Fibroblast of the conjunctiva (primary cell): ENCODE measurements around the gene PNKD.
A peak's percentile ranks its signal among the peaks of the same experiment; 100 is the strongest.
"Not testable (repeated sequence)": the region's sequence is repeated elsewhere in the genome, so short reads cannot be mapped to it uniquely, and the experiment has no call there.

ENCODE experiments used
- DNase-seq: peaks from one replicate; pipeline ENCODE4 v3.0.0-alpha.2; 2010; ENCODE audit warnings: low read depth

The PNKD gene

DNA sequence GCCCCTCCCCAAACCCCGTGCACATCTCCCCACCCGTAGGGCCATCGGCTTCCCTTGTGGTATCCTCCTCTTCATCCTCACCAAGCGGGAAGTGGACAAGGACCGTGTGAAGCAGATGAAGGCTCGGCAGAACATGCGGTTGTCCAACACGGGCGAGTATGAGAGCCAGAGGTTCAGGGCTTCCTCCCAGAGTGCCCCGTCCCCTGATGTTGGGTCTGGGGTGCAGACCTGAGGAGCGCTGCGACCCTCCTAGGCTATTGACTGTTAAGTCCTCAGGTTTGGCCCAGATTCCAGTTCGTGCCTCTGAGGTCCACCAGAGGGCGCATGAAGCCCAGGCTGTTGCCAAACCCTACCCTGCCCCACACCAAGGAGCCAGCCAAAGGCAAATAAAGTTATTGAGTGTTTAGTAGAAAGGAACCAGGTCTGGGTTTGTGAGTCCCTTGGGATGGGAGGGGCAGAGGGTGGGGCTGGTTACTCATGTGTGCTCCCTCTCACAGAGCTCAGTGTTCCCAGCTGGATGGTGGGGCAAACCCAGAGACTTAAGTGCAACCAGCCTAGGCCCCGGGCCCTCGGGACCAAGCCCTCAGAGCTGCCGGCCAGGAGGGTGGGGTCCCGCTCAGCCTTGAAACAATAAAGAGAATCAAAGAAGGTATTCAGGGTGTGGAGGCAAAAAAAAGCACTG lies 2.4 kb downstream of the PNKD start:
- DNase-seq, result peak; percentile 97

GRCh38 chr2:218273214-218273907 lies 3.0 kb downstream of the PNKD start:
- not testable (repeated sequence) for DNase-seq

DNA sequence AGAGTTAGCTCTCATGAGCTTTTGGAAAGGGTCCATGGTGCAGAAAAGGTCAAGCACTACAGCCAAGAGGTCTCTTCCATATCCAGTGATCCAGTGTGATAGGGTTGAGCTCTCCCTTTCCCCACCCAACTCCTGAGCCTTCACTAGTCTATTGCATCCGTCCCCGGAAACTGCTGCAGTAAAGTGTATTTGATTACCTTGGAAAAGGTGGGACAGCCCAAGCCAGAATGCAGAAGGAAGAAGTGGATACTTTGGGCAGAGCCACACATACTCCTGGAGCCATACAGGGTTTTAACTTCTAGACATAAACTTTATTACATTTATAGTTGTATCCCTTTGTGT lies 3.6 kb downstream of the PNKD start:
- DNase-seq, result no peak

GRCh38 chr2:218274586-218274985 lies 4.3 kb downstream of the PNKD start:
- no peak for DNase-seq

DNA sequence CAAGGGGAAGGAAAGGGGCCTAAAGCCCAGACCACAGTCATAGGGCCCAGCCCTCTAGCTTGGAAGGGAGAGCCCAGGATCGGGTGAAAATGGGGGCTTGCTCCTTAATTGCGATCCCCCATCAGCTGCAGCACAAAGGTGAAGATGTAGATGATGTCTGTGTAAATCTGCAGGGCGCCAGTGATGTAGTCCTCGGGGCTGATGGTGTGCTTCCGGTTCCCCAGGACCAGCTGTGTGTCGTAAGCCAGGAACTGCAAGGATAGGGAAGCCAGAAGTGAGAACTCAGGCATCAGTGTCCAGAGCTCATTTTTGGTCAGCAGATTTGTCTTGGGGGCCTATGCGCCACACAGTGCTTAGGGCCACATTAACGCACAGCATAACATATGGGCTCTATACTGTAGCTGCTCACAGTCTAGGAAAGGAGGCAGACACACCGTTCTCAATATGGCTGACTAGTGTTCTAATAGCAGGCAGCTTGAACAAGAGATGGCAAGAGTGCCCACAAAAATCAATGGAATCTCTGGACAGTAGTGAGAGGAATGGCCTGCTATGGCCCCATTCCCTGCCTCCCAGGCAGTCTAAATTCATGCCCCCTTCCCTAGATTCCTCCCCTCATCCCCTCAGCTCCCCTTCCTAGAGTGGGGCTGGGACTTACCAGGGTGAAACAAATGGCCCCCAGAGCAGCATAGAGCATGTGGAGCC lies 5.2 kb downstream of the PNKD start:
- no peak for DNase-seq

DNA sequence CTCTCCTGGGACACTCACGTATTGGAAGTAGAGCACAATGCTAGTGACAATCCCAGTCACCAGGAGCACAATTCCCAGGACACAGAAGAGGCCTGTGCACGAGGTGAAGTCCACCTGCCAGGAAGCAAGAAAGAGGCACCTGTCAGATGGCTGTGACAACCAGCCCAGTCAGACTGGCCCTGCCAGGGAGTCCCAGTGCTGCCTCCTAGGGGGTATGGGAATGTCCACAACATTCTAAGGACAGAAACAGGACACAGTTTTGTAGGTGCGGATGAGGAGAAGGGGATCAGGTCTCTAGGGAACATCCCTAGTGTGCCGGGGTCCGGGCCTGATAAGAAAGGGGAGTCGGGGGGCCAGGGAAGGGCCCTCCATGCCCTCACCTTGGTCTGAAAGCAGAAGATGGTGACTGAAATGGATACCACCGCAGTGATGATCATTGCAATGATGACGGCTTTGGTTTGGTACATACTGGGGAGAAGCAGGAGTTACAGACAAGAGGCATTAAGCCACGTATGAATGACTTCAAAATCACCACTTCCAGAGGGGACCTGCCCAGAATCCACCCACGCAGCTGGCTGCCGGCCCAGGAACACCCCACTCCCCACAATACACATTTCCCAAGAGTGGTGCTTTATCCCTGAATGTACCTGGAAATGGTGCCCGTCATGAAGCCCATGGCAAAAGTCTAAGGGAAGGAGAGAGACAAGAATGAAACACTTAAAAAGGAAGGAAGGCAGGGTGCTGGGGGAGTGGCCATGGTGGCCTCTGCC lies 6.9 kb downstream of the PNKD start:
- DNase-seq, result no peak

GRCh38 chr2:218277921-218278320 lies 7.6 kb downstream of the PNKD start:
- no peak for DNase-seq

- DNase-seq, result no peak
These were observed 8.4 kb downstream of the PNKD start for GRCh38 chr2:218278531-218279360.

- no peak for DNase-seq
These were observed 10.0 kb downstream of the PNKD start for GRCh38 chr2:218280260-218280870.

DNA sequence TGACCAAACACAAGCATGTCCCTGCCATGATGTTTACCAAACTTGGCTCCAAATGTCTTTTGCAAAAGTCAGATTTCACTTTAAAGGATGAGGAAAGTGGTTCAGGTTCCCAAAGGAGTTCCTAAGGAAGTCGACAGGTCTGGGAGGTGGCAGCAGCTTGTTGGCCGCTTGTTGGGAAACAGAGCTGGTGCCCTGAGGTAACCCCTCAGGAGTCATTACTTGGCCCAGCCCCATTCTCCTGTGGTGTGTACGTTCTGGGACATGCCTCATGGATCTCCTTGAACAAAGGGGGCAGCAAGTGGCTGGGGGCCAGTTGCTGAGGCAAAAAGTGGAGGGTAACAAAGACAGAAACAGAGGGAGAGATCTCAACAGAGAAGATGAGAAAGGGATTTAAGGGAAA lies 11.1 kb downstream of the PNKD start:
- no peak for DNase-seq

- DNase-seq, result no peak
These were observed 12.1 kb downstream of the PNKD start for GRCh38 chr2:218282173-218282991.

- no peak for DNase-seq
These were observed 13.9 kb downstream of the PNKD start for GRCh38 chr2:218284106-218284811.

GRCh38 chr2:218285604-218286003 lies 15.3 kb downstream of the PNKD start:
- peak; percentile 68 for DNase-seq

DNA sequence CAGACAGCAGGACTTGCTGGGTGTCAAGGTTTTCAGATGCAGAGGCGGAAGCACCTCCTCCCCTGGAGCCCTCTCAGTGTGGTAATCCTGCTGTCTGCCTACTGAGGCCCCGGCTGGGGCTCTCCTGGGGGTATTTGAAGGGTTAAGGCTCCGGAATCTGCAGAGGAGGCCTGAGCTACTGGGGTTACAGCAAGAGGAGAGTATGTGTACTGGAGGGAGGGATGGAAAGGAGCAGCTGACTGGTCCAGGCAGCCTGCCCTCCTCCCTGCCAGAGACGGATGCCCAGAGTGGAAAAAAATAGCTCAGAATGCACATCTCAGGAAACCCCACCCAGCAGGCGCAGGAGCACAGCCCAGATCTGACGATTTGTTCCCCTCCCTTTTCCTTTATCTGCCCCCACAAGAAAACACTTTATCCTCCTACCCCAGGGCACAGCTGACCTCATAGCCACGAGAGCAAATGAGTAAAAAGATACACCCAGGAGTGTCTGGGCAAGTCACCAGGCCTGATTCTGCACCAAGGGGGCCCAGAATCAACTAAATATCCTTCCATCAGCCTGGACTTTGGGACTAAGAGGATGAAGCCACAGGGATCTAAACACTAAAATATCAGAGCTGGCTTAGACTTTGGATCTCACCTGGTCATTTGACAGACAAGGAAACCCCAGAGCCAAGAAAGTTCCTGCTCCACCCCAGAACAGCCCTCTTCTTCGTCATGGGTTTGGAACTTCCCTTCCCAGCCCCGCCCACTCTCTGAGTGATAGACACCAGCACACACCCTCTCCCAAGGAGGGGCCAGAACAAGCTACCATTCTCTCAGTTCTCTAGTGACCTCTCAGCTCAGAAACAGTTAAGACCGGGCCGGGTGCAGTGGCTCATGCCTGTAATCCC lies 16.5 kb downstream of the PNKD start:
- DNase-seq, result peak; percentile 95

DNA sequence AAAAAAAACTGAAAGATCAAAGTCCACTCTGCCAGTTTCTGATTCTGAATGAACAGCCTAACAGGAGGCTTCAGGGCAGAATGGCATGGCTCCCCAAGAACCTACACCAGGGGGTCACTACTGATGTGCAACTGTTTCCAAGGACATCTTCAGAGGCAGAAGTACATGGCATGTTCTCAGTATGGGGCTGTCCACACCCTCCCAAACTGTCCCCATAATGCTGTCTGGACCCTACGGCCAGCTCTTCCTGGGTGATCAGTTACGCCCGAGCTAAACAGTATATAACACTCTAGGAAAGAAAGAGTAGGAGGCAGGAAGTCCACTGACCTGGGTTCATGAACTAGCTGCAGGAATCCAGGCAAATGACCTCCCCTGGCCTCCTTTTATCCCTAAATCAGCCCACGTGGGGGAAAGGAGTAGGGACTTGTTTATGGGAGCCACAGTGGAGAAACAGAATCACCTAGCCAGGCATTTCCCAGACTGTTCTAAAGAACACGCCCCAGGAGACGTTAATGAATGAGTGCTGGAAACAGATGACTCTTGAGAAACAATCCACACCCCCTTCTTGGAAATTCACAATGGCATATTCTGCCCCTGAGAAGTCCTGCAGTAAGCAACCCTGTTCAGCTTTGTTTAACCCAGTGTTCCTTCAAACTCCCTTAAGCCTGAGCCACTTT lies 19.5 kb downstream of the PNKD start:
- no peak for DNase-seq

DNA sequence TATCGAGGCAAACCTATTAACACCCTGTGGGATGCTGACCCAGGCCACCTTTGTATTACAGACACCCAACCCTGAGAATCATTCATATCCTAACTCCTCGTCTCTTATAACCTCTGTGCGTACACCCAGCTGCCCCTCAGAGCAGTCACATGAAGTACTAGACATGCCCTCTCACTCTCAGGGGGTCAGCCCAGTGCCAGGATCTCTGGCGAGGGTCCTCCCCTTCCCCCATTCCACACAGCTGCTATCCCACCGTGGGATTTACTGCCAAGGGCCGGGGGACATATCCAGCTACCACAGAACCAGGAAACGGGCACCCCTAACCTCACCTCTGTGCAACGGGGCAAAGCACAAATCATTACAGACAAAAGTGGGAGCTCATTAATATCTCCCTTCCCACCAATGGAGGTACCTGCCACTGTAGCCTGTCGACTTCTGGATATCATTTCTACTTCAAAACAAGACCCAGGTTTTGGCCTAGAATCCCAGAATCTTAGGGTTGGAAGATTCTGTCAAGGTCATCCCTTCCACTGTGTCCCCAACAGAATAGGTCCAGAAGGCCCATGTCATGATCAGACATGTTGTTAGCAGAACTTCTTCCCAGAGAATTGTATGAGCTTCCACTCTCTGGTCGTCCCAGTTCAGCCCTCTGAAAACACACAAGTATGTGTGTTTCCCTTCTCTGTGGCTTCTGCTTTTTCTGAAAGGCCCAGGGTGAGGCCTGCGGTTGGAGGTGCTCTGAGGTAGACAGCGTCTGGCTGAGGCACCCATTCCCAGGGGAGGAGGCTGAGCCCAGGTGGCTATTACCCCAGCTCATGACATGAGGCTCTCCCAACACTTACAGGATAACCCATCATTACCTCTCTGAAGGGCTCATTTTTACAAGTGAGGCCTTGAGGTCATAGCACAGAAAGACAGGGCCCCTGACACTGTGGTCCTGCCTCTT lies 20.3 kb downstream of the PNKD start:
- DNase-seq, result no peak
